HepG2 (cell line): Measurements from ENCODE around the gene ERMARD. TPM values are rescaled to one million over a fixed set of nuclear protein-coding genes. Genes with fewer than 3 reads are reported as not detected.

ENCODE experiments used
- BATF2 ChIP-seq: sonication (generic); formaldehyde crosslinking; IDR thresholded peaks from 2 replicates; pipeline ENCODE4 v1.8.0; 2022; ENCODE audit warnings: mild to moderate bottlenecking, missing genetic modification reagents, moderate library complexity
- BRD4 ChIP-seq: sonication (generic); formaldehyde crosslinking; IDR thresholded peaks from 2 replicates; pipeline ENCODE4 v1.4.0; 2020; ENCODE audit warnings: missing genetic modification reagents
- ETV6 ChIP-seq: sonication (generic); formaldehyde crosslinking; conservative IDR thresholded peaks from 2 replicates; pipeline ENCODE4 v1.4.0; 2020; ENCODE audit warnings: missing genetic modification reagents
- GTF3A ChIP-seq: sonication (generic); formaldehyde crosslinking; conservative IDR thresholded peaks from 2 replicates; pipeline ENCODE4 v1.4.0; 2020; ENCODE audit warnings: mild to moderate bottlenecking, missing genetic modification reagents
- HNF4A ChIP-seq: sonication (generic); formaldehyde crosslinking; IDR thresholded peaks from 2 replicates; pipeline ENCODE4 v1.4.0; 2020; ENCODE audit warnings: missing genetic modification reagents
- IRX3 ChIP-seq: sonication (generic); formaldehyde crosslinking; IDR thresholded peaks from 2 replicates; pipeline ENCODE4 v1.8.1; 2023; ENCODE audit warnings: mild to moderate bottlenecking, low read depth, missing genetic modification reagents, borderline replicate concordance
- KLF13 ChIP-seq: sonication (generic); formaldehyde crosslinking; IDR thresholded peaks from 2 replicates; pipeline ENCODE4 v1.4.0; 2020; ENCODE audit warnings: mild to moderate bottlenecking, missing genetic modification reagents
- MEIS2 ChIP-seq: sonication (generic); formaldehyde crosslinking; IDR thresholded peaks from 2 replicates; pipeline ENCODE4 v1.9.0; 2021; ENCODE audit warnings: mild to moderate bottlenecking, missing genetic modification reagents
- MIER2 ChIP-seq: IDR thresholded peaks from 2 replicates; pipeline ENCODE4 v1.6.1; 2016; ENCODE audit warnings: missing biosample characterization, missing genetic modification reagents
- MIXL1 ChIP-seq: IDR thresholded peaks from 2 replicates; pipeline ENCODE4 v1.6.1; 2016
- NBN ChIP-seq: fragments of 450-650 bp; conservative IDR thresholded peaks from 2 replicates; pipeline ENCODE4 v1.6.1; 2017
- NFKB2 ChIP-seq: sonication (generic); formaldehyde crosslinking; IDR thresholded peaks from 2 replicates; pipeline ENCODE4 v1.4.0; 2020; ENCODE audit warnings: missing genetic modification reagents, borderline replicate concordance
- PITX1 ChIP-seq: sonication (generic); formaldehyde crosslinking; IDR thresholded peaks from 2 replicates; pipeline ENCODE4 v1.5.1; 2020; ENCODE audit warnings: mild to moderate bottlenecking, missing genetic modification reagents
- ZFP36 ChIP-seq: fragments of 150-350 bp; IDR thresholded peaks from 2 replicates; pipeline ENCODE4 v1.6.1; 2018; ENCODE audit warnings: borderline replicate concordance, low read length, low read depth; ENCODE audit not compliant: partially characterized antibody
- ZNF264 ChIP-seq: sonication (generic); formaldehyde crosslinking; IDR thresholded peaks from 2 replicates; pipeline ENCODE4 v1.4.0; 2020; ENCODE audit warnings: missing genetic modification reagents
- ZNF275 ChIP-seq: sonication (generic); formaldehyde crosslinking; IDR thresholded peaks from 2 replicates; pipeline ENCODE4 v1.8.0; 2022; ENCODE audit warnings: missing genetic modification reagents, mild to moderate bottlenecking, inconsistent platforms, borderline replicate concordance
- ZNF737 ChIP-seq: sonication (generic); formaldehyde crosslinking; IDR thresholded peaks from 2 replicates; pipeline ENCODE4 v1.5.0; 2020; ENCODE audit warnings: missing genetic modification reagents, mild to moderate bottlenecking, borderline replicate concordance
- polyA plus RNA-seq, 8 experiments: library from polyadenylated mRNA; depleted of rRNA in 3 of 8; stranded (reverse) in 7 of 8; unstranded in 1 of 8; fragments of >200 nt; fragmentation: Illumina TruSeq in 4 of 8; extraction: Trizol in 4 of 8; gene quantifications; 2 replicates each; pipeline versions ENCODE4 v1.2.1 to v1.2.3, GENCODE V29; 2011 to 2016; ENCODE audit warnings: low read depth in 4 of 8, missing spikeins in 1 of 8, mixed read lengths in 1 of 8; ENCODE audit not compliant: insufficient read depth in 1 of 8
- total RNA-seq, 5 experiments: library from RNA; depleted of rRNA; stranded (reverse); fragments of >200 nt; fragmentation: Illumina TruSeq; extraction: Trizol; gene quantifications; 2 replicates each; pipeline ENCODE4 v1.2.3, GENCODE V29; 2016; ENCODE audit warnings: low read depth in 1 of 5
- TF ChIP-seq, protein P1 (sequence below): sonication (generic); formaldehyde crosslinking; IDR thresholded peaks from 2 replicates; pipeline ENCODE4 v1.5.0; 2020; ENCODE audit warnings: mild to moderate bottlenecking, missing genetic modification reagents
- TF ChIP-seq, protein P2 (sequence below): sonication (generic); formaldehyde crosslinking; IDR thresholded peaks from 2 replicates; pipeline ENCODE4 v1.4.0; 2020; ENCODE audit warnings: missing genetic modification reagents, mild to moderate bottlenecking, borderline replicate concordance
- TF ChIP-seq, protein P3 (sequence below), 2 experiments: sonication (generic) in 1 of 2; formaldehyde crosslinking in 1 of 2; IDR thresholded peaks; 2 replicates each; pipeline versions ENCODE4 v1.4.0 to v1.6.1; 2016 to 2020; ENCODE audit warnings: borderline replicate concordance in 1 of 2, low read depth in 1 of 2, mild to moderate bottlenecking in 1 of 2, missing genetic modification reagents in 1 of 2

The ERMARD gene
- total and polyA plus RNA-seq, 2 of the 13 experiments (the other 11 are each of a cell fraction or from before 2014, with no cell fraction given): 8.8 to 10.7 TPM

GRCh38 chr6:169752074-169752623, 727 bp downstream of the ERMARD start (continued):
- TF ChIP-seq MEIS2 (CRISPR knock-in tag) (no peak), IRX3 (CRISPR knock-in tag) (no peak), HNF4A (CRISPR knock-in tag) (no peak; the same call in 1 of the 2 replicates), BRD4 (CRISPR knock-in tag) (no peak), ZNF264 (CRISPR knock-in tag) (no peak), GTF3A (CRISPR knock-in tag) (no peak), BATF2 (no peak), MIXL1 (CRISPR knock-in tag) (peak; percentile 11; the same call in 1 of the 2 replicates), ETV6 (CRISPR knock-in tag) (no peak), PITX1 (CRISPR knock-in tag) (no peak; the same call in 1 of the 2 replicates), MIER2 (no peak), NFKB2 (no peak; the same call in 1 of the 2 replicates), ZNF737 (CRISPR knock-in tag) (peak; percentile 1; the same call in 1 of the 2 replicates), ZNF275 (no peak), ZFP36 (no peak), NBN (no peak), KLF13 (CRISPR knock-in tag) (no peak)
- TF ChIP-seq, protein P1, sequence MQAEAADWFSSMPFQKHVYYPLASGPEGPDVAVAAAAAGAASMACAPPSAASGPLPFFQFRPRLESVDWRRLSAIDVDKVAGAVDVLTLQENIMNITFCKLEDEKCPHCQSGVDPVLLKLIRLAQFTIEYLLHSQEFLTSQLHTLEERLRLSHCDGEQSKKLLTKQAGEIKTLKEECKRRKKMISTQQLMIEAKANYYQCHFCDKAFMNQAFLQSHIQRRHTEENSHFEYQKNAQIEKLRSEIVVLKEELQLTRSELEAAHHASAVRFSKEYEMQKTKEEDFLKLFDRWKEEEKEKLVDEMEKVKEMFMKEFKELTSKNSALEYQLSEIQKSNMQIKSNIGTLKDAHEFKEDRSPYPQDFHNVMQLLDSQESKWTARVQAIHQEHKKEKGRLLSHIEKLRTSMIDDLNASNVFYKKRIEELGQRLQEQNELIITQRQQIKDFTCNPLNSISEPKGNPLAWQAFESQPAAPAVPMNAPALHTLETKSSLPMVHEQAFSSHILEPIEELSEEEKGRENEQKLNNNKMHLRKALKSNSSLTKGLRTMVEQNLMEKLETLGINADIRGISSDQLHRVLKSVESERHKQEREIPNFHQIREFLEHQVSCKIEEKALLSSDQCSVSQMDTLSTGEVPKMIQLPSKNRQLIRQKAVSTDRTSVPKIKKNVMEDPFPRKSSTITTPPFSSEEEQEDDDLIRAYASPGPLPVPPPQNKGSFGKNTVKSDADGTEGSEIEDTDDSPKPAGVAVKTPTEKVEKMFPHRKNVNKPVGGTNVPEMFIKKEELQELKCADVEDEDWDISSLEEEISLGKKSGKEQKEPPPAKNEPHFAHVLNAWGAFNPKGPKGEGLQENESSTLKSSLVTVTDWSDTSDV (CRISPR knock-in tag): no peak
- TF ChIP-seq, protein P2, sequence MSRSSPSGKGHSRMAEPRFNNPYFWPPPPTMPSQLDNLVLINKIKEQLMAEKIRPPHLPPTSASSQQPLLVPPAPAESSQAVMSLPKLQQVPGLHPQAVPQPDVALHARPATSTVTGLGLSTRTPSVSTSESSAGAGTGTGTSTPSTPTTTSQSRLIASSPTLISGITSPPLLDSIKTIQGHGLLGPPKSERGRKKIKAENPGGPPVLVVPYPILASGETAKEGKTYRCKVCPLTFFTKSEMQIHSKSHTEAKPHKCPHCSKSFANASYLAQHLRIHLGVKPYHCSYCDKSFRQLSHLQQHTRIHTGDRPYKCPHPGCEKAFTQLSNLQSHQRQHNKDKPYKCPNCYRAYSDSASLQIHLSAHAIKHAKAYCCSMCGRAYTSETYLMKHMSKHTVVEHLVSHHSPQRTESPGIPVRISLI: no peak
- TF ChIP-seq, protein P3, sequence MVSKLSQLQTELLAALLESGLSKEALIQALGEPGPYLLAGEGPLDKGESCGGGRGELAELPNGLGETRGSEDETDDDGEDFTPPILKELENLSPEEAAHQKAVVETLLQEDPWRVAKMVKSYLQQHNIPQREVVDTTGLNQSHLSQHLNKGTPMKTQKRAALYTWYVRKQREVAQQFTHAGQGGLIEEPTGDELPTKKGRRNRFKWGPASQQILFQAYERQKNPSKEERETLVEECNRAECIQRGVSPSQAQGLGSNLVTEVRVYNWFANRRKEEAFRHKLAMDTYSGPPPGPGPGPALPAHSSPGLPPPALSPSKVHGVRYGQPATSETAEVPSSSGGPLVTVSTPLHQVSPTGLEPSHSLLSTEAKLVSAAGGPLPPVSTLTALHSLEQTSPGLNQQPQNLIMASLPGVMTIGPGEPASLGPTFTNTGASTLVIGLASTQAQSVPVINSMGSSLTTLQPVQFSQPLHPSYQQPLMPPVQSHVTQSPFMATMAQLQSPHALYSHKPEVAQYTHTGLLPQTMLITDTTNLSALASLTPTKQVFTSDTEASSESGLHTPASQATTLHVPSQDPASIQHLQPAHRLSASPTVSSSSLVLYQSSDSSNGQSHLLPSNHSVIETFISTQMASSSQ (IDR thresholded peaks at IDR 0.05; ENCODE audit: low read depth): no peak
- TF ChIP-seq, protein P3 (CRISPR knock-in tag; IDR thresholded peaks at IDR 0.05; ENCODE audit: borderline replicate concordance): no peak
